H9 (cell line): ENCODE data around the gene CACNG6. TPM values are rescaled to one million over a fixed set of nuclear protein-coding genes. Genes with fewer than 3 reads are reported as not detected.

Experiments
- DNase-seq: peaks from one replicate; pipeline ENCODE4 v3.0.0-alpha.2; 2017
- H2AFZ ChIP-seq: one replicate; pipeline ENCODE4 v1.6.1; 2013; ENCODE audit warnings: mild to moderate bottlenecking, low read length, control low read depth, moderate library complexity
- H2AK5ac ChIP-seq: 2 replicates; pipeline ENCODE4 v1.6.1; 2013; ENCODE audit warnings: low read length, control low read depth, mixed read lengths; ENCODE audit not compliant: insufficient read length
- H2BK120ac ChIP-seq: one replicate; pipeline ENCODE4 v1.6.1; 2013; ENCODE audit warnings: low read depth, mild to moderate bottlenecking, low read length, control low read depth, inconsistent platforms; ENCODE audit not compliant: poor library complexity, severe bottlenecking
- H2BK12ac ChIP-seq: 2 replicates; pipeline ENCODE4 v1.6.1; 2013; ENCODE audit warnings: low read length, control low read depth, mixed read lengths, low read depth; ENCODE audit not compliant: insufficient read length
- H2BK15ac ChIP-seq: 2 replicates; pipeline ENCODE4 v1.6.1; 2013; ENCODE audit warnings: low read depth, low read length, control low read depth
- H2BK20ac ChIP-seq: one replicate; pipeline ENCODE4 v1.6.1; 2013; ENCODE audit warnings: low read depth, mild to moderate bottlenecking, low read length, control low read depth, inconsistent platforms; ENCODE audit not compliant: poor library complexity, severe bottlenecking
- H2BK5ac ChIP-seq: 2 replicates; pipeline ENCODE4 v1.6.1; 2013; ENCODE audit warnings: low read length, control low read depth, mixed read lengths; ENCODE audit not compliant: insufficient read length
- H3K14ac ChIP-seq: 2 replicates; pipeline ENCODE4 v1.6.1; 2013; ENCODE audit warnings: low read length, control low read depth; ENCODE audit not compliant: insufficient read depth
- H3K18ac ChIP-seq: 2 replicates; pipeline ENCODE4 v1.6.1; 2013; ENCODE audit warnings: low read depth, mild to moderate bottlenecking, mixed read lengths, low read length, control low read depth; ENCODE audit not compliant: insufficient read length
- H3K23ac ChIP-seq: 2 replicates; pipeline ENCODE4 v1.6.1; 2013; ENCODE audit warnings: low read length, control low read depth, mixed read lengths, low read depth; ENCODE audit not compliant: insufficient read length
- H3K23me2 ChIP-seq: 2 replicates; pipeline ENCODE4 v1.6.1; 2013; ENCODE audit warnings: low read depth, mild to moderate bottlenecking, mixed read lengths, low read length, control low read depth; ENCODE audit not compliant: insufficient read length, poor library complexity, severe bottlenecking
- H3K27ac ChIP-seq: 2 replicates; pipeline ENCODE4 v1.5.1; 2013; ENCODE audit warnings: low read length, control low read depth, mixed read lengths, low read depth; ENCODE audit not compliant: insufficient read length
- H3K27me3 ChIP-seq: 2 replicates; pipeline ENCODE4 v1.6.1; 2013; ENCODE audit warnings: low read length, control low read depth, inconsistent platforms; ENCODE audit not compliant: insufficient read depth
- H3K4ac ChIP-seq: 2 replicates; pipeline ENCODE4 v1.6.1; 2013; ENCODE audit warnings: low read depth, mild to moderate bottlenecking, control low read depth, inconsistent platforms, low read length, moderate library complexity
- H3K4me1 ChIP-seq: 2 replicates; pipeline ENCODE4 v1.6.1; 2013; ENCODE audit warnings: low read length, control low read depth, inconsistent platforms; ENCODE audit not compliant: insufficient read depth
- H3K4me2 ChIP-seq: 2 replicates; pipeline ENCODE4 v1.6.1; 2013; ENCODE audit warnings: low read length, control low read depth, mixed read lengths; ENCODE audit not compliant: insufficient read length, insufficient read depth
- H3K56ac ChIP-seq: 2 replicates; pipeline ENCODE4 v1.6.1; 2013; ENCODE audit warnings: low read depth, mild to moderate bottlenecking, mixed read lengths, low read length, control low read depth; ENCODE audit not compliant: insufficient read length
- H3K79me1 ChIP-seq: 2 replicates; pipeline ENCODE4 v1.6.1; 2013; ENCODE audit warnings: low read depth, mild to moderate bottlenecking, moderate library complexity, low read length, control low read depth, inconsistent platforms; ENCODE audit not compliant: insufficient read depth, poor library complexity, severe bottlenecking
- H3K79me2 ChIP-seq: 2 replicates; pipeline ENCODE4 v1.6.1; 2013; ENCODE audit warnings: low read length, control low read depth, inconsistent platforms; ENCODE audit not compliant: insufficient read depth
- H3K9ac ChIP-seq: 2 replicates; pipeline ENCODE4 v1.6.1; 2013; ENCODE audit warnings: low read length, control low read depth, mixed read lengths; ENCODE audit not compliant: insufficient read length; ENCODE audit errors: extremely low read depth
- H3K9me3 ChIP-seq: one replicate; pipeline ENCODE4 v1.6.1; 2013; ENCODE audit warnings: low read depth, low read length, inconsistent platforms; ENCODE audit not compliant: control insufficient read depth
- H3T11ph ChIP-seq: one replicate; pipeline ENCODE4 v1.6.1; 2013; ENCODE audit warnings: mild to moderate bottlenecking, low read length, control low read depth, inconsistent platforms
- H4K20me1 ChIP-seq: one replicate; pipeline ENCODE4 v1.6.1; 2013; ENCODE audit not compliant: control insufficient read depth, insufficient read length, insufficient read depth
- H4K5ac ChIP-seq: 2 replicates; pipeline ENCODE4 v1.6.1; 2013; ENCODE audit warnings: low read depth, mild to moderate bottlenecking, mixed read lengths, low read length, control low read depth; ENCODE audit not compliant: insufficient read length
- H4K8ac ChIP-seq: replicated peaks from 2 replicates; pipeline ENCODE4 v1.6.1; 2013; ENCODE audit warnings: low read length, control low read depth, mixed read lengths, low read depth; ENCODE audit not compliant: insufficient read length
- H4K91ac ChIP-seq: 2 replicates; pipeline ENCODE4 v1.6.1; 2013; ENCODE audit warnings: low read depth, mild to moderate bottlenecking, moderate library complexity, mixed read lengths, low read length, control low read depth; ENCODE audit not compliant: insufficient read length
- H3K27ac Mint-ChIP-seq, 3 experiments: 2 replicates in 2 of 3; 3 replicates in 1 of 3; pipeline ENCODE4 v1.8.0; 2020 to 2021; ENCODE audit warnings: mixed read lengths in 3 of 3, mild to moderate bottlenecking in 1 of 3, moderate library complexity in 1 of 3
- H3K27me3 Mint-ChIP-seq: 2 replicates; pipeline ENCODE4 v1.8.0; 2021; ENCODE audit warnings: low read depth, mild to moderate bottlenecking, moderate library complexity, mixed read lengths
- H3K36me3 Mint-ChIP-seq, 3 experiments: 2 replicates in 2 of 3; 3 replicates in 1 of 3; pipeline ENCODE4 v1.8.0; 2020 to 2021; ENCODE audit warnings: low read depth in 3 of 3, mixed read lengths in 3 of 3; ENCODE audit not compliant: insufficient read depth in 1 of 3
- H3K4me1 Mint-ChIP-seq, 2 experiments: 2 replicates each; pipeline ENCODE4 v1.8.0; 2020; ENCODE audit warnings: mixed read lengths in 2 of 2
- H3K4me3 Mint-ChIP-seq, 2 experiments: 2 replicates in 1 of 2; 3 replicates in 1 of 2; pipeline ENCODE4 v1.8.0; 2020 to 2021; ENCODE audit warnings: mild to moderate bottlenecking in 2 of 2, mixed read lengths in 2 of 2, moderate library complexity in 1 of 2
- H3K9me3 Mint-ChIP-seq, 2 experiments: 2 replicates in 1 of 2; 3 replicates in 1 of 2; pipeline ENCODE4 v1.8.0; 2020; ENCODE audit warnings: mild to moderate bottlenecking in 2 of 2, mixed read lengths in 2 of 2, moderate library complexity in 1 of 2
- CTCF ChIP-seq: fragments of 200-600 bp; sonication (generic); conservative IDR thresholded peaks from 3 replicates; pipeline ENCODE4 v1.8.0; 2021; ENCODE audit warnings: antibody characterized with exemption, mild to moderate bottlenecking
- WGBS: extraction: QIAGEN DNeasy Blood & Tissue Kit; methylation state at CpG from one replicate; pipeline ENCODE4 v1.1.7; 2013; ENCODE audit warnings: missing lambda C conversion rate, low lambda C conversion rate, mixed read lengths; ENCODE audit not compliant: insufficient read length; ENCODE audit errors: extremely low coverage; 5-methylcytosine and 5-hydroxymethylcytosine counted together
- total RNA-seq: library from RNA; stranded (reverse); gene quantifications from 2 replicates; pipeline ENCODE4 v1.2.1, GENCODE V29; 2021

The CACNG6 gene
- total RNA-seq, 1 experiment from 2014 or later, result 1.6 TPM

- Histone ChIP-seq H3K4ac (no peak overlapping the region), H3K18ac (no peak overlapping the region), H3K9ac (no peak overlapping the region), H3K79me1 (no peaks in the 10 kb centered on the region), H3K4me1 (peaks cover 2% of the 10 kb centered on the region; the same call in 1 of the 2 replicates), H3K56ac (no peak overlapping the region), H4K91ac (no peak overlapping the region), H4K20me1 (no peaks in the 10 kb centered on the region), H2BK20ac (no peak overlapping the region), H3K27ac (no peak overlapping the region), H2AFZ (no peak overlapping the region), H3K9me3 (no peaks in the 10 kb centered on the region), H2BK5ac (no peak overlapping the region), H4K5ac (no peak overlapping the region), H3K14ac (no peak overlapping the region), H2BK120ac (no peak overlapping the region), H3K4me2 (no peak overlapping the region), H3K27me3 (no peaks in the 10 kb centered on the region), H2BK12ac (no peak overlapping the region), H3K23ac (no peak overlapping the region), H2BK15ac (no peak overlapping the region), H3K79me2 (no peaks in the 10 kb centered on the region), H3K23me2 (peaks cover 10% of the 10 kb centered on the region), H4K8ac (no peak overlapping the region), H3T11ph (no peak overlapping the region), H2AK5ac (no peak overlapping the region)
- H3K9me3 Mint-ChIP-seq, result no peaks in the 10 kb centered on the region; a peak in 2 of 5 replicates
- H3K27ac Mint-ChIP-seq, result no peak overlapping the region
- no peaks in the 10 kb centered on the region; the same call in none of the 2 replicates for H3K27me3 Mint-ChIP-seq
- H3K4me3 Mint-ChIP-seq, result no peak overlapping the region
- TF ChIP-seq CTCF, result no peak
- DNase-seq, result no peak
- WGBS, result no CpG with 5 or more reads among the region's 6 CpGs
- H3K36me3 Mint-ChIP-seq, result no peaks in the 10 kb centered on the region
- peaks cover 3 to 21% of the 10 kb centered on the region in 2 experiments for H3K4me1 Mint-ChIP-seq
These were observed 5.6 kb upstream of the CACNG6 start for GRCh38 chr19:53985863-53986262.
